Mesodermal cell (in vitro differentiated cells): Measurements from ENCODE around the gene TMPRSS7.
A peak's percentile ranks its signal among the peaks of the same experiment; 100 is the strongest.

Experiments
- H3K27ac ChIP-seq: 2 replicates; pipeline ENCODE4 v1.7.0; 2013; ENCODE audit warnings: mild to moderate bottlenecking, low read depth, low read length, moderate library complexity; ENCODE audit not compliant: severe bottlenecking
- H3K36me3 ChIP-seq: 2 replicates; pipeline ENCODE4 v1.7.1; 2013; ENCODE audit warnings: mild to moderate bottlenecking, low read length, moderate library complexity; ENCODE audit not compliant: control insufficient read depth, insufficient read depth
- H3K4me1 ChIP-seq: one replicate; pipeline ENCODE4 v1.7.1; 2013; ENCODE audit warnings: mild to moderate bottlenecking, low read length; ENCODE audit not compliant: insufficient read depth, control insufficient read depth, poor library complexity, severe bottlenecking
- H3K4me3 ChIP-seq: 2 replicates; pipeline ENCODE4 v1.7.0; 2013; ENCODE audit warnings: low read length, control low read depth, mild to moderate bottlenecking; ENCODE audit not compliant: insufficient read depth, poor library complexity, severe bottlenecking; ENCODE audit errors: extremely low read depth
- H3K9me3 ChIP-seq: 2 replicates; pipeline ENCODE4 v1.7.1; 2013; ENCODE audit warnings: mild to moderate bottlenecking, low read length, moderate library complexity; ENCODE audit not compliant: control insufficient read depth
- WGBS, 2 experiments: methylation state at CpG; one replicate each; pipeline ENCODE4 v1.1.5; 2013; ENCODE audit warnings: missing lambda C conversion rate in 2 of 2; ENCODE audit not compliant: insufficient coverage in 2 of 2; 5-methylcytosine and 5-hydroxymethylcytosine counted together

TMPRSS7 gene

DNA sequence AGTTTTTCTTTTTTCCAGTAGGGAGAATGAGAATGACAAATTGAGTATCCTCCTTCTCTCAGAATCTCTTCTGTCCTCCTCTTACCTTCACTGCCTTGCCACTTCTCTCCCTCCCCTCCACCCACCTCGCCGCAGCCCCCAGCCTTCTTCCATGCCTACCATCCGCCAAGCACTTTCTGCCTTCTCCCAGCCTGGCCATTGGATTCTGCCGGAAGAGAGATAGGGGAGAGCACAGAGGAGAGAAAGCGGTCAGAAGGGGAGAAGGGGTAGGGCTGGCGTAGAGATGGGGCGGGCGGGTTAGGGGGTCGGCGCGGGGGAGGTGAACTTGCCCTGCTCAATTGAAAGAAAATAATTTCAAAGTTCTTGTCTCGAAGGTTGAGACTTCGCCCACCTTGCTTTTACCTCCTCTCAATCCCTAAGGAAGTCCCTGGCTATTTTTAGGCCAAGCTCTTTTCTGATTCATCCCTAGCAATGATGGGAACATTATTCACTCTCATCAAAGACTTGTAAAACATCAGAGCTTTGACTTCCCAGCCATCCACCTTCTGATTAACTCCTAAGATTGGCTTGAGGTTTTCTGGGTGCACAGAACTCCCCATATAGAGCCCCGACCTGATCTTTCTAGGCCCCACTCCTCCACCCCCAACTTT, 52.5 kb downstream of the TMPRSS7 start:
- Histone ChIP-seq H3K36me3 (no peaks in the 10 kb centered on the region), H3K4me3 (peak overlapping the region; percentile 56), H3K27ac (no peak overlapping the region), H3K4me1 (peaks cover 5% of the 10 kb centered on the region), H3K9me3 (no peaks in the 10 kb centered on the region)
- whole genome bisulfite sequencing, 2 experiments: 18 to 25% methylated on average over 2 of the region's 14 CpGs

DNA sequence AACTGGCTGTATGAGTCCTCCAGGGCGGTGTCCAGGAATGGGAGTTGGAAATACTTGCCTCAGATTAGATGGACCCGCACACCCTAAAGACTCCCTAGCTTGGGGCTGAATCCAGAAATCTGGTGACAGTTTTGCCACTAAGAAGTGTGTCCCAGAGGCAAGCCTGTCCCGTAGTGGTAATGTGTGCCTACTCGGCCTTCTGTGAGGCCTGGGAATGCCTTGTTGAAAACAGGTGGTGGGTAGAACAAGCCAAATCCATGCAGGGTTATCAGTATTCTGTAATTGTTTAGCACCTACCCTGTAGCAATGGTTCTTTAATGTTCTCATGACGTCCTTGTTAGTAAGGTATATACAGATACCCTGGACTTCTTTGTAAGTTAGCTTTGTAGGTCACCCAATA, 53.2 kb downstream of the TMPRSS7 start:
- Histone ChIP-seq H3K4me3 (no peak overlapping the region), H3K9me3 (no peaks in the 10 kb centered on the region), H3K27ac (no peak overlapping the region), H3K36me3 (no peaks in the 10 kb centered on the region), H3K4me1 (peaks cover 8% of the 10 kb centered on the region)
- WGBS, 2 experiments: 83 to 87% methylated on average over 4 to 5 of the region's 5 CpGs

DNA sequence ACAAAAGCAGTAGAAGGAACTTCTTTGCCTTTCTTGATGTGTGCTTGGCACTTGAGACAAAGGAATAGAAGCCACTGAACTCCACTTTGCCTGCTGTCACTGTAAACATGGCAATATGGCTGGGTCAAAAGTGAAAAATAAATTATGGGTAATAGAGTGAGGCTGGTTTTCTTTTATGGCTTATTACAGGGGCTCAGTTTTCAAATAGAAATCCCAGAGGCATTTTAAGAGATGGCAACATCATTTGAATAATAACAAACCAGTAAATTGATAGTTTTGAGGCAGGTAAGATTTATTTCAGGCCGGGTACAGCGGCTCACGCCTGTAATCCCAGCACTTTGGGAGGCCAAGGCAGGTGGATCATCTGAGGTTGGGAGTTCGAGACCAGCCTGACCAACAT, 54.4 kb downstream of the TMPRSS7 start:
- 100% methylated on average over 1 of the region's 4 CpGs; no CpG with 5 or more reads in 1 of the 2 experiments for WGBS, 2 experiments
- H3K36me3 ChIP-seq: no peaks in the 10 kb centered on the region
- no peak overlapping the region for H3K27ac ChIP-seq
- no peak overlapping the region for H3K4me3 ChIP-seq
- H3K4me1 ChIP-seq: peaks cover 11% of the 10 kb centered on the region
- H3K9me3 ChIP-seq: no peaks in the 10 kb centered on the region

DNA sequence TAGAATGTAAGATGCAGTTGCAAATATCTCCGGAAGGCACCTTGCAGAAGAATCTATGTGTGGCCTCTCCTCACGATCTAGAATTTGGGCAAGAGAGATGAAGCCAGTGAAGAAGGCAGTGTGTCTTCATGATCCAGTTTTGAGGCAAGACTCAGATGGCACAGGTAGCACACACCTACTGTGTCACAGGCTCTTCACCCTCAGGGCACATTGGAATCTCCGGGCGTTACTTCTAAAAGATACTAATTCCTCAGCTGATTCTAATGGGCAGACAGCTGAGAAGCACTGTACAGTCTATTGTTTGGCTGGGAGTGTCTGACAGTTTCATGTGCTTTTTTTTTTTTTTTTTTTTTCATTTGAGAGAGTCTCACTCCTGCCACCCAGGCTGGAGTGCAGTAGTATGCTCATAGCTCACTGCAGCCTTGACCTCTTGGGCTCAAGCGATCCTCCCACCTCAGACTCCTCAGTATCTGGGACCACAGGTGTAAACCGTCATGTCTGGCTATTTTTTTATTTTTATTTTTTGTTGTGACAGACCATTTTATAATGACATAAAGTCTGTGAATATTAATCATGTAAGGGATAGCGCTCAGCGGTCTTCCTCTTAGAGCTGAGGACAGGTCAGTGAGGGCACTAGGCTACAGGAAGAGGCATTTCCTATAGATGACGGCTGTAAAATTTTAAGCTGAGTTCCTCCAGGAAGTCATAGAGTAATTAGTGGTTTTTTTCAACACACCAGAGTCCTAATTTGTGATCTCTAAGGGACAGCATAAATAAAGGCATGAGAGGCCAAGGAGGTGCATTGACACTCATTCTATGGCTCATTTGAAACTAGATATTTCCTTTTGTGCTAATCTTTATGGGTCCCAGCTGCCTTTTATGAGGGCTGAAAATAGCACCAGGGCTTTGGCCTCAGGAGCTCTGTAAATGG, 55.7 kb downstream of the TMPRSS7 start:
- peak overlapping the region; percentile 52 for H3K27ac ChIP-seq
- WGBS, 2 experiments: 83 to 88% methylated on average over 5 to 7 of the region's 9 CpGs

DNA sequence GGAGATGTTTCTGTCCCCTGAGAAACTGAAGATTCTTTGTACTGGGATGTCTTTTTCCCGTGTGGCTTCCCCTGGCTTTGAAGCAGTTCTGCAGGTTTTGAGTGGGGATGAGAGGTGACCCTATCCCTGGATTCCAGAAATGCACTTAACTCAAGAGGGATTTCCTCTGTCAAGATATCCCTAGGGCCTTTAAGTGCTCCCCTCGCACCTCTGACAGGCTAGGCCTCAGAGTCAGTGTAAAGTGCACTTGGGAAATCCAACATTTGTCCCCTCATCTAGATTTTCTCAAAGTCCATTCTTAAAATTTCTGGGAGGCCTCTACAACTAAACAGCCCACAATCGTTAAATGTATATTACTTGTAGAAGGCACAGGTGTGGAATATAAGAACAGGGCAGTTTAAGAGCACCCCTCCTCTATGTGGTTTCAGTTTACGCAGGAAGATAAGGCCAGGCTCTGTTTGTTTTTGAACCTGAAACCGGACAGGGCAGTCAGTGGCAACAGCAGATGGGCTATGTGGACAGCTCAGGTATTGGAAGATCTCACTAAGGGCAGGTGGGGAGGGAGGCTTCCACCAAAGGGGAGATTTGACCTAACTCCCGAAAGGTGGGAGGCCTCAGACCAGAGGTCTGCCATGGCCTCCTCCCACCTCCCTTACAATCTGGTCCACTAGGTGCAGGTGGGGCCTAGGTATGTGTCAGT, 56.5 kb downstream of the TMPRSS7 start:
- peaks cover 12% of the 10 kb centered on the region for H3K36me3 ChIP-seq
- H3K27ac ChIP-seq: peak overlapping the region; percentile 52
- WGBS, 2 experiments: 73 to 82% methylated on average over 3 to 4 of the region's 6 CpGs
- no peaks in the 10 kb centered on the region for H3K9me3 ChIP-seq
- no peak overlapping the region for H3K4me3 ChIP-seq
- H3K4me1 ChIP-seq: peaks cover 11% of the 10 kb centered on the region

More for the DNA sequence above, 55.7 kb downstream of the TMPRSS7 start:
- Histone ChIP-seq H3K4me3 (no peak overlapping the region), H3K9me3 (no peaks in the 10 kb centered on the region), H3K36me3 (peaks cover 7% of the 10 kb centered on the region), H3K4me1 (peaks cover 11% of the 10 kb centered on the region)

DNA sequence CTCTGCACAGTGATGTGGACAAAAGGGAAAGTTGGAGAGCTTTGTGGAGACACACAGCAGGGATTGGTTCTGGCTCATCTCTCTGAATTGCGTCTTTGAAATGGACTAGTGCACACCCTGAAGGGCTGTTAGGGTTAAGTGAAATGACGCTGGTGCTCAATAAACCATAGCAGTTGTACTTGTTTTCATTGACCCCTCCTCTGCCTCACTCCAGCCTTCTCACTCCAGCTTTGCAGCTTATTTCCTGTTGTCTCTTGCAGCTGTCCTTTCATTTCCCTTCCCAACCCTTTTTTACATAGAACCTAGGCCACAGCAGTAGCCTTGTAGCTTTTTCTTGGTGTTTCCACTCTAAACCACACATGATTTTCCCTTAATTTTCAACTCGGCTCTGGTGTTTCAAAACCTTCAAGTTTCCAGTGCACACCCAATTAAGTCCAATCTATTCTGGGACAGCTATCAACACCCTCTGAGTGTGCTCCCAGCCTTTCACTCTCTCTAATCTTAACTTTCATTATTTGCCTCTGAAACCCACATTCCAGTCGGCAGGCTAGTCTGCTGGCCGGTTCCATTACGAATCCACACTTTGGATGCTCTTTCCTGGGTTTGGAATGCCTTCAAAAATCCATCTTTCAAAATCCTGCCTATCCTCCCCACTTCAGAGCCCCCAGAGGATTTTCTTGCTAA, 58.1 kb downstream of the TMPRSS7 start:
- whole genome bisulfite sequencing, 2 experiments: 65 to 73% methylated on average over 6 of the region's 6 CpGs
- Histone ChIP-seq H3K9me3 (no peaks in the 10 kb centered on the region), H3K36me3 (peaks cover 12% of the 10 kb centered on the region), H3K4me1 (peaks cover 16% of the 10 kb centered on the region), H3K27ac (peak overlapping the region; percentile 54), H3K4me3 (no peak overlapping the region)

DNA sequence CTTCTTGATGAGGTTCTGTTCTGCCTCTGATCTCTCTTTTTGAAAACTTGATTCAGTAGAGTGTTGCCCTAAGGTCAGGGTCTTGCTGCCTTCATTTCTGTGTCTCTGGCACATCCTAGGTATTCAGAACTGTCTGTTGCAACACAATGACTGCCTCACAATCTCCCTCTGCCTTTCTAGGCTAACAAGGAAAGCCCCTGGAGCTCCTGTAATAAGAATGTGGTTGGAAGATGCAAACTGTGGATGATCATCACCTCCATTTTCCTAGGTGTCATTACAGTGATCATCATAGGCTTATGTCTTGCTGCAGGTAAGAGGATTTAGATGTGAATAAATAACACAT, 58.6 kb downstream of the TMPRSS7 start:
- Histone ChIP-seq H3K36me3 (peaks cover 12% of the 10 kb centered on the region), H3K27ac (peak overlapping the region; percentile 54), H3K4me1 (peaks cover 16% of the 10 kb centered on the region), H3K4me3 (no peak overlapping the region), H3K9me3 (no peaks in the 10 kb centered on the region)

DNA sequence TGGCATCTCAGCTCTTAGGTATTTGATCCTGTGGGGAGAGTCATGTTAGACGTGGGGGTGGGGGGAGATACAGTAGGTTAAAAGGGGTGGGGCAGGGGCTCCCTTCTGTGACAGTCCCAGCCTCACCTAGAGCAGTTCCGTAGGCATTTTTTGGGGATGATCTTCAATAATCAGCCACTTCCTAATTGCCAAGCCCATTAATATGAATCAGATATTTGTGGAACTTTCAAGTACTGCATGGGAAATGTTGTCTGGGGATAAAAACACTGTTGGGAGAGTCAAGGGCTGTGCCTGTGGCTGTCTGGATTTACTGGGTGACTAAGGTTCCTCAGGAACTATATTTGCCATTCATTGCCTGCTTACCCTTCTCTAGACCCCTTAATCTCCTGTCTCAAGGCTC, 61.2 kb downstream of the TMPRSS7 start:
- WGBS, 2 experiments: no CpG with 5 or more reads among the region's 2 CpGs
- Histone ChIP-seq H3K4me1 (peaks cover 12% of the 10 kb centered on the region), H3K4me3 (no peak overlapping the region), H3K36me3 (peaks cover 12% of the 10 kb centered on the region), H3K9me3 (no peaks in the 10 kb centered on the region), H3K27ac (no peak overlapping the region)

DNA sequence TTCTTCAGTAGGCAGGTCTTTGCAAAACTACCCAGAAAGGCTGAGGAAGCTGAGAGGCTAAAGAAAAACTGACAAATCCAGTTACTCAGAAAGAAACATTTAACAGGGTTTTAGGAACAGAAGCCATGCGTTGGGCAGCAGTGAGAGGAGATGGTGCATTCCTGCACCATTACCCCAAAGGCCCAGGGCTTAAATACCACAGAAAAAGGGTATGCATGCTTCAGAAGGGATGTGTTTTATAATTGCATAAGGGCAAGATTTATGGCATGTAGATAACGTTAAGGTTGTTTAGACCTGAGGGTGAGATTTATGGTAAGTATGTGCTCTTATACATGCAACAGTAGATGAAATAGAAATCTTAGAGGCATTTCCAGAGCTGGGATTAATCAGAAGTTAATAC, 61.6 kb downstream of the TMPRSS7 start:
- Histone ChIP-seq H3K4me3 (no peak overlapping the region), H3K36me3 (peaks cover 12% of the 10 kb centered on the region), H3K27ac (no peak overlapping the region), H3K4me1 (peaks cover 14% of the 10 kb centered on the region), H3K9me3 (no peaks in the 10 kb centered on the region)
- 83 to 86% methylated on average over 1 to 2 of the region's 2 CpGs for WGBS, 2 experiments

DNA sequence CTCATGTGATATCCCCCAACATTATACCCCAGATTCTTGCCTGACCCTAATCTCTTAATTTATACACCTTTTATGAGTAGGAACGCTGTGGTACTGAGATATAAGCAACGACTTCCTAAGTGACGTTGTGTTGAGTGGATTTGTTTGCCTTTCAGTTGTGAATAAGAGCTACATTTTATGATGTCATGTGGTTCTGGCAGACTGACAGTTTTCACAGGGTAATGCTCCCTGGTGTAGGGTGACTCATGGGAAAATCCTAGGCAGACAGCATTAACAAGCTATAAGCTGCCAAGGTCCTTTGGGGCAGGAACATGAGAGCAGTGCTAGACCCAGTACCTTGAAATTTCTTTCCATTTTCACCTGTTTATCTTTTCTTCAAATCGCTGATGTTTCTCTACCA, 62.8 kb downstream of the TMPRSS7 start:
- Histone ChIP-seq H3K4me3 (no peak overlapping the region), H3K4me1 (peaks cover 26% of the 10 kb centered on the region), H3K9me3 (no peaks in the 10 kb centered on the region), H3K27ac (no peak overlapping the region), H3K36me3 (peaks cover 12% of the 10 kb centered on the region)
- whole genome bisulfite sequencing, 2 experiments: 77% methylated on average over 3 to 4 of the region's 4 CpGs
